Upper lobe of left lung (tissue), 4 donors: ENCODE data around the gene TMEM37.

Experiments
- POLR2A ChIP-seq, 4 donors: fragments of 450-650 bp; IDR thresholded peaks; one replicate each; pipeline ENCODE4 v1.5.1; 2016 to 2017; ENCODE audit warnings: antibody characterized with exemption in 4 of 4, mild to moderate bottlenecking in 2 of 4
- POLR2AphosphoS5 ChIP-seq, 2 donors: sonication (generic); formaldehyde crosslinking; IDR thresholded peaks; one replicate each; pipeline ENCODE4 v1.5.1; 2017; ENCODE audit warnings: antibody characterized with exemption in 2 of 2
- TF ChIP-seq, protein P1 (sequence below), 6 experiments: fragments of 450-650 bp in 4 of 6; fragments of 200-600 bp in 2 of 6; sonication (generic) in 2 of 6; IDR thresholded peaks; one replicate each; pipeline ENCODE4 v1.5.1; 2016 to 2019; ENCODE audit warnings: antibody characterized with exemption in 6 of 6

- TF ChIP-seq POLR2A (IDR thresholded peaks at IDR 0.05) (no peak), POLR2AphosphoS5 (IDR thresholded peaks at IDR 0.05) (no peak)
- TF ChIP-seq, protein P1, sequence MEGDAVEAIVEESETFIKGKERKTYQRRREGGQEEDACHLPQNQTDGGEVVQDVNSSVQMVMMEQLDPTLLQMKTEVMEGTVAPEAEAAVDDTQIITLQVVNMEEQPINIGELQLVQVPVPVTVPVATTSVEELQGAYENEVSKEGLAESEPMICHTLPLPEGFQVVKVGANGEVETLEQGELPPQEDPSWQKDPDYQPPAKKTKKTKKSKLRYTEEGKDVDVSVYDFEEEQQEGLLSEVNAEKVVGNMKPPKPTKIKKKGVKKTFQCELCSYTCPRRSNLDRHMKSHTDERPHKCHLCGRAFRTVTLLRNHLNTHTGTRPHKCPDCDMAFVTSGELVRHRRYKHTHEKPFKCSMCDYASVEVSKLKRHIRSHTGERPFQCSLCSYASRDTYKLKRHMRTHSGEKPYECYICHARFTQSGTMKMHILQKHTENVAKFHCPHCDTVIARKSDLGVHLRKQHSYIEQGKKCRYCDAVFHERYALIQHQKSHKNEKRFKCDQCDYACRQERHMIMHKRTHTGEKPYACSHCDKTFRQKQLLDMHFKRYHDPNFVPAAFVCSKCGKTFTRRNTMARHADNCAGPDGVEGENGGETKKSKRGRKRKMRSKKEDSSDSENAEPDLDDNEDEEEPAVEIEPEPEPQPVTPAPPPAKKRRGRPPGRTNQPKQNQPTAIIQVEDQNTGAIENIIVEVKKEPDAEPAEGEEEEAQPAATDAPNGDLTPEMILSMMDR (IDR thresholded peaks at IDR 0.05) = no peak
Measured at GRCh38 chr2:119451336-119452050, 19.8 kb downstream of the TMEM37 start.
